ENCODE results near the gene ALOX12B. TPM values are rescaled to one million over a fixed set of nuclear protein-coding genes. Genes with fewer than 3 reads are reported as not detected.
A peak's percentile ranks its signal among the peaks of the same experiment; 100 is the strongest.
"Not testable (repeated sequence)": the region's sequence is repeated elsewhere in the genome, so short reads cannot be mapped to it uniquely, and the experiment has no call there.

Gene ALOX12B
- total RNA-seq, 2 donors from 2014 or later: 0.48 to 0.69 TPM

- Histone ChIP-seq H3K4me1 (peaks cover 6% of the 10 kb centered on the region), H3K27me3 (peaks cover 20% of the 10 kb centered on the region), H3K36me3 (no peaks in the 10 kb centered on the region), H3K27ac (no peak overlapping the region), H3K9ac (ENCODE audit: low read depth in 2 of 2, low read length in 2 of 2) (no peak overlapping the region), H3K4me3 (peak overlapping the region; percentile 20), H3K9me3 (no peaks in the 10 kb centered on the region)
- no peak for DNase-seq
- intact Hi-C loops (cut with DNase I): no loop called here
- TF ChIP-seq, protein P1, sequence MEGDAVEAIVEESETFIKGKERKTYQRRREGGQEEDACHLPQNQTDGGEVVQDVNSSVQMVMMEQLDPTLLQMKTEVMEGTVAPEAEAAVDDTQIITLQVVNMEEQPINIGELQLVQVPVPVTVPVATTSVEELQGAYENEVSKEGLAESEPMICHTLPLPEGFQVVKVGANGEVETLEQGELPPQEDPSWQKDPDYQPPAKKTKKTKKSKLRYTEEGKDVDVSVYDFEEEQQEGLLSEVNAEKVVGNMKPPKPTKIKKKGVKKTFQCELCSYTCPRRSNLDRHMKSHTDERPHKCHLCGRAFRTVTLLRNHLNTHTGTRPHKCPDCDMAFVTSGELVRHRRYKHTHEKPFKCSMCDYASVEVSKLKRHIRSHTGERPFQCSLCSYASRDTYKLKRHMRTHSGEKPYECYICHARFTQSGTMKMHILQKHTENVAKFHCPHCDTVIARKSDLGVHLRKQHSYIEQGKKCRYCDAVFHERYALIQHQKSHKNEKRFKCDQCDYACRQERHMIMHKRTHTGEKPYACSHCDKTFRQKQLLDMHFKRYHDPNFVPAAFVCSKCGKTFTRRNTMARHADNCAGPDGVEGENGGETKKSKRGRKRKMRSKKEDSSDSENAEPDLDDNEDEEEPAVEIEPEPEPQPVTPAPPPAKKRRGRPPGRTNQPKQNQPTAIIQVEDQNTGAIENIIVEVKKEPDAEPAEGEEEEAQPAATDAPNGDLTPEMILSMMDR (IDR thresholded peaks at IDR 0.05): no peak
These were observed 23.6 kb downstream of the ALOX12B start for GRCh38 chr17:8063761-8064534.

GRCh38 chr17:8062807-8063483, 24.6 kb downstream of the ALOX12B start:
- no peaks in the 10 kb centered on the region for H3K9me3 ChIP-seq
- no peaks in the 10 kb centered on the region for H3K36me3 ChIP-seq
- DNase-seq: no peak
- TF ChIP-seq, protein P1 (IDR thresholded peaks at IDR 0.05): no peak
- peak overlapping the region; percentile 20 for H3K4me3 ChIP-seq
- peak overlapping the region; percentile 1 for H3K27ac ChIP-seq
- H3K27me3 ChIP-seq: peaks cover 24% of the 10 kb centered on the region
- H3K4me1 ChIP-seq: peaks cover under 1% of the 10 kb centered on the region
- intact Hi-C loops (cut with DNase I): no loop called here
- peak overlapping the region in 1 of 2 donors; percentile 38 for H3K9ac ChIP-seq (ENCODE audit: low read depth in 2 of 2, low read length in 2 of 2)

DNA sequence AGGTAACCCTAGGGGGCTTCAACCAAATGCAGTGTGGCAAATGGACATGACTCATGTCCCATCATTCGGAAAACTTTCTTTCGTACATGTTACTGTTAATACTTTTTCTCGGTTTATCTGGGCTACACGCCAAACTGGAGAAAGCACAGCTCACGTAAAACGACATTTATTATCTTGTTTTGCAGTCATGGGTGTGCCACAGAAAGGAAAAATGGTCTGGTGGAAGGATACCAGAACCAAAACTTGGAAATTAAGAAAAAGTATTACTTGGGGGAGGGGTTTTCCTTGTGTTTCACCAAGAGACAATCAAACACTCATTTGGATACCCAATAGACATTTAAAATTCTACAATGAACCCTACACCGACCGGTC, 25.1 kb downstream of the ALOX12B start:
- TF ChIP-seq, protein P1 (IDR thresholded peaks at IDR 0.05): no peak
- no peaks in the 10 kb centered on the region for H3K9me3 ChIP-seq
- no peaks in the 10 kb centered on the region for H3K36me3 ChIP-seq
- no peaks in the 10 kb centered on the region for H3K4me1 ChIP-seq
- intact Hi-C loops (cut with DNase I): no loop called here
- peak; percentile 59 for DNase-seq
- H3K27ac ChIP-seq: peak overlapping the region; percentile 1
- H3K4me3 ChIP-seq: peak overlapping the region; percentile 20
- H3K27me3 ChIP-seq: peaks cover 24% of the 10 kb centered on the region
- peak overlapping the region in 1 of 2 donors; percentile 38 for H3K9ac ChIP-seq (ENCODE audit: low read depth in 2 of 2, low read length in 2 of 2)

DNA sequence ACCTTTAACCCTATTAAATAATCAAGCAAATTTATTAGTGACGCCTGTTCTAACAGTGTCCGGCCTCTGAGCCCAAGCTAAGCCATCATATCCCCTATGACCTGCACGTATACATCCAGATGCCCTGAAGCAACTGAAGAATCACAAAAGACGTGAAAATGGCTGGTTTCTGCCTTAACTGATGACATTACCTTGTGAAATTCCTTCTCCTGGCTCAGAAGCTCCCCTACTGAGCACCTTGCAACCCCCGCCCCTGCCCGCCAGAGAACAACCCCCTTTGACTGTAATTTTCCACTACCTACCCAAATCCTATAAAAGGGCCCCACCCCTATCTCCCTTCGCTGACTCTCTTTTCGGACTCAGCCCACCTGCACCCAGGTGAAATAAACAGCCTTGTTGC, 25.7 kb downstream of the ALOX12B start:
- H3K27ac ChIP-seq; H3K4me3 ChIP-seq; H3K4me1 ChIP-seq; DNase-seq; H3K9ac ChIP-seq (ENCODE audit: low read depth in 2 of 2, low read length in 2 of 2); H3K36me3 ChIP-seq; intact Hi-C loops (cut with DNase I); H3K9me3 ChIP-seq: not testable (repeated sequence)
- peaks cover 24% of the 10 kb centered on the region for H3K27me3 ChIP-seq

DNA sequence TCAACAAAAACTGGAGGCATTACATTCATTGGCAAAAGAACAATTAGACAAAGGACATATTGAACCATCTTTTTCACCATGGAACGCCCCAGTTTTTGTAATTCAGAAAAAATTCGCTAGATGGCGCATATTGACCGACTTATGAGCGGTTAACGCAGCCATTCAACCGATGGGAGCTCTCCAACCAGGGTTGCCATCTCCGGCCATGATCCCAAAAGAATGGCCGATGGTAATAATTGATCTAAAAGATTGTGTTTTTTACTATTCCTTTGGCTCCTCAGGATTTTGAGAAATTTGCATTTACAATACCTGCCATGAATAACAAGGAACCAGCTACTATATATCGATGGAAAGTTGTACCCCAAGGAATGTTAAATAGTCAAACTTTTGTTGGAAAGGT, 27.2 kb downstream of the ALOX12B start:
- TF ChIP-seq, protein P1 (IDR thresholded peaks at IDR 0.05): peak; percentile 58
- H3K4me3 ChIP-seq: no peak overlapping the region
- intact Hi-C loops (cut with DNase I): no loop called here

DNA sequence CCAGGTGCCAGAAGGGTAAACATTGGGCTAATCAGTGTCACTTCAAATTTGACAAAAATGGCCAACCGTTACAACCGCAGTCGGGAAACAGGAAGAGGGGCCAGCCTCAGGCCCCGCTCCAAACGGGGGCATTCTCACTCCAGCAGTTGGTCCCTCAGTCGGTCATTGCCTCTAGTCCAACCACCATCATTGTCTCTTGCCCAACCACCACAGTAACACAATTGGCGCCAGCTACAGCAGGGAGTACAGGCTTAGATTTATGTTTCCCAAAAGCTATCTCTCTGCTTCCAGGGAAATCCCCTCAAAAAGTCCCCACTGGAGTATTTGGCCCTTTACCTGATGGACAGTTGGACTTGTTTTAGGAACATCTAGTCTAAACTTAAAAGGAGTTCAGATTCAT, 28.4 kb downstream of the ALOX12B start:
- H3K27ac ChIP-seq: no peak overlapping the region
- H3K9me3 ChIP-seq: no peaks in the 10 kb centered on the region
- H3K36me3 ChIP-seq: no peaks in the 10 kb centered on the region
- H3K27me3 ChIP-seq: peaks cover 24% of the 10 kb centered on the region
- intact Hi-C loops (cut with DNase I): loop anchor here (5.0 kb wide), 1 partner anchor 67 kb away; no protein-coding TSS in a partner anchor
- H3K9ac ChIP-seq (ENCODE audit: low read depth in 2 of 2, low read length in 2 of 2): no peak overlapping the region
- TF ChIP-seq, protein P1 (IDR thresholded peaks at IDR 0.05): no peak
- DNase-seq: no peak
- H3K4me3 ChIP-seq: no peak overlapping the region
- H3K4me1 ChIP-seq: no peaks in the 10 kb centered on the region

More for the DNA sequence above, 27.2 kb downstream of the ALOX12B start:
- Histone ChIP-seq H3K4me1 (no peaks in the 10 kb centered on the region), H3K9me3 (no peaks in the 10 kb centered on the region), H3K9ac (ENCODE audit: low read depth in 2 of 2, low read length in 2 of 2) (no peak overlapping the region), H3K27me3 (peaks cover 24% of the 10 kb centered on the region), H3K27ac (no peak overlapping the region), H3K36me3 (no peaks in the 10 kb centered on the region)
- peak; percentile 76 for DNase-seq
